Heart left ventricle (tissue), 13 donors: ENCODE results near the gene RRAS.

Experiments used
- POLR2A ChIP-seq, 2 donors: fragments of 450-650 bp; IDR thresholded peaks; one replicate each; pipeline ENCODE4 v1.6.1; 2017; ENCODE audit warnings: antibody characterized with exemption in 2 of 2, mild to moderate bottlenecking in 2 of 2, moderate library complexity in 2 of 2
- TF ChIP-seq, protein P1 (sequence below), 12 donors: fragments of 200-600 bp; sonication (generic) in 4 of 12; IDR thresholded peaks; one replicate each; pipeline versions ENCODE4 v1.5.0 to v1.8.0; 2018 to 2022; ENCODE audit warnings: antibody characterized with exemption in 12 of 12, mild to moderate bottlenecking in 5 of 12
- donor health status: ischemic (EF 13 %, LVEDD 7.1; RV severe dilation, severe dysfunction).
- donor health status: DM: no; HTN: yes; CAD: no.
- donor health status: DM: no; HTN: no; CAD: no.
- donor health status: ischemic (EF 25% LVEDD 6.9; RV normal size, moderate dysfunction).
- donor health status: ischemic (EF 25% LVEDD 5.7; RV mildly dilated, moderate dysfunction).
- donor health status: ischemic (EF 35%, LVEDD 5.7; RV mildly dilated, moderate dysfunction).
- donor health status: nonischemic (EF 11% LVEDD 7.7; RV severe dilation, severe dysfunction).
- donor health status: DM: yes; HTN: yes; CAD: no.
- donor health status: PGD.
- donor health status: ischemic (EF 29% LVEDD 5.4; RV normal size, mild dysfunction).
- donor health status: nonischemic (EF 23%, LVEDD 6.1; RV moderate dilation, normal function).

DNA sequence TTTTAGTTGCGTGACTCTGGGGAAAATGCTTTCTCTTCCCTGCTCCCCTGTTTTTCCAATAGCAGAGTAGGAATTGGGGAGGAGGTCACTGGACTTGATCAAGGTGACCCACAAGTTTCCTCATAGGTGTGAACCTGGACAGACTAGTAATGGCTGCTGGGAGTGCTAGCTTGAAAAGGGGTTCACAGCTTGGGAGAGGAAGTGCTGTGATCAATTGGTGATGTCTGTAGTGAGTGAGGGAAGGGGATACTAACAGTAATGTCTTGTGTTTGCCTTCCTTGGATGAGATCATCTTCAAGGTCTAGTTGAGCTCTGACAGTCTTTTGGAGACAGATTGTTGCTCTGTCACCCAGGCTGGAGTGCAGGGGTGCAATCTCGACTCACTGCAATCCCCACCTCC is 27.5 kb upstream of the RRAS start:
- TF ChIP-seq, protein P1, sequence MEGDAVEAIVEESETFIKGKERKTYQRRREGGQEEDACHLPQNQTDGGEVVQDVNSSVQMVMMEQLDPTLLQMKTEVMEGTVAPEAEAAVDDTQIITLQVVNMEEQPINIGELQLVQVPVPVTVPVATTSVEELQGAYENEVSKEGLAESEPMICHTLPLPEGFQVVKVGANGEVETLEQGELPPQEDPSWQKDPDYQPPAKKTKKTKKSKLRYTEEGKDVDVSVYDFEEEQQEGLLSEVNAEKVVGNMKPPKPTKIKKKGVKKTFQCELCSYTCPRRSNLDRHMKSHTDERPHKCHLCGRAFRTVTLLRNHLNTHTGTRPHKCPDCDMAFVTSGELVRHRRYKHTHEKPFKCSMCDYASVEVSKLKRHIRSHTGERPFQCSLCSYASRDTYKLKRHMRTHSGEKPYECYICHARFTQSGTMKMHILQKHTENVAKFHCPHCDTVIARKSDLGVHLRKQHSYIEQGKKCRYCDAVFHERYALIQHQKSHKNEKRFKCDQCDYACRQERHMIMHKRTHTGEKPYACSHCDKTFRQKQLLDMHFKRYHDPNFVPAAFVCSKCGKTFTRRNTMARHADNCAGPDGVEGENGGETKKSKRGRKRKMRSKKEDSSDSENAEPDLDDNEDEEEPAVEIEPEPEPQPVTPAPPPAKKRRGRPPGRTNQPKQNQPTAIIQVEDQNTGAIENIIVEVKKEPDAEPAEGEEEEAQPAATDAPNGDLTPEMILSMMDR (IDR thresholded peaks at IDR 0.05) = no peak
- TF ChIP-seq POLR2A (IDR thresholded peaks at IDR 0.05) = no peak
